Activated gamma-delta T cell treated with anti-CD3 and anti-CD28 coated beads, Interleukin-2, amount 50 U/mL, for 16 hours (primary cell): ENCODE data around the gene STT3A.
"Not testable (repeated sequence)": the region's sequence is repeated elsewhere in the genome, so short reads cannot be mapped to it uniquely, and the experiment has no call there.

Experiments
- DNase-seq: peaks from one replicate; pipeline ENCODE4 v3.0.0-alpha.2; 2020; ENCODE audit warnings: low read depth

Gene STT3A

GRCh38 chr11:125592305-125593113 lies at the start of gene STT3A:
Gene STT3A, plus strand, starts transcription at chr11:125592852. Its CDS starts 3,064 bp downstream, at chr11:125595916.
- peak; percentile 96 for DNase-seq

GRCh38 chr11:125550780-125551179 lies 41.9 kb upstream of the STT3A start:
- no peak for DNase-seq

- no peak for DNase-seq
Measured at GRCh38 chr11:125551835-125552342, 40.8 kb upstream of the STT3A start.

GRCh38 chr11:125552927-125553326 lies 39.7 kb upstream of the STT3A start:
- no peak for DNase-seq

GRCh38 chr11:125553357-125553756 lies 39.3 kb upstream of the STT3A start:
- no peak for DNase-seq

GRCh38 chr11:125554038-125554437 lies 38.6 kb upstream of the STT3A start:
- no peak for DNase-seq

GRCh38 chr11:125559888-125560287 lies 32.8 kb upstream of the STT3A start:
- no peak for DNase-seq

- no peak for DNase-seq
Measured at GRCh38 chr11:125561924-125562323, 30.7 kb upstream of the STT3A start.

GRCh38 chr11:125562430-125562829 lies 30.2 kb upstream of the STT3A start:
- DNase-seq, result no peak

GRCh38 chr11:125564357-125564756 lies 28.3 kb upstream of the STT3A start:
- no peak for DNase-seq

- DNase-seq, result no peak
Measured at GRCh38 chr11:125566235-125566634, 26.4 kb upstream of the STT3A start.

GRCh38 chr11:125568970-125569914 lies 23.4 kb upstream of the STT3A start, which contains the start of gene EI24:
Gene EI24, plus strand, starts transcription at chr11:125569477. Its CDS starts 3,051 bp downstream, at chr11:125572528.
- peak; percentile 77 for DNase-seq

GRCh38 chr11:125569915-125570621 lies 22.6 kb upstream of the STT3A start:
- DNase-seq, result no peak

GRCh38 chr11:125570952-125571351 lies 21.7 kb upstream of the STT3A start:
- DNase-seq, result no peak

- DNase-seq, result no peak
Measured at GRCh38 chr11:125572916-125573315, 19.7 kb upstream of the STT3A start.

- not testable (repeated sequence) for DNase-seq
Measured at GRCh38 chr11:125577181-125577580, 15.5 kb upstream of the STT3A start.

- DNase-seq, result no peak
Measured at GRCh38 chr11:125578783-125579182, 13.9 kb upstream of the STT3A start.

GRCh38 chr11:125579811-125580210 lies 12.8 kb upstream of the STT3A start:
- no peak for DNase-seq

- no peak for DNase-seq
Measured at GRCh38 chr11:125583496-125583895, 9.2 kb upstream of the STT3A start.

GRCh38 chr11:125585487-125585886 lies 7.2 kb upstream of the STT3A start:
- no peak for DNase-seq

- no peak for DNase-seq
Measured at GRCh38 chr11:125586623-125587022, 6.0 kb upstream of the STT3A start.

GRCh38 chr11:125587480-125587879 lies 5.2 kb upstream of the STT3A start:
- no peak for DNase-seq
